Cardiac septum (tissue), 1 donor: ENCODE measurements around the gene HLA-DRB1. TPM values are rescaled to one million over a fixed set of nuclear protein-coding genes. Genes with fewer than 3 reads are reported as not detected.
"Not testable (repeated sequence)": the region's sequence is repeated elsewhere in the genome, so short reads cannot be mapped to it uniquely, and the experiment has no call there.

Source experiments
- DNase-seq: peaks from one replicate; pipeline ENCODE4 v3.0.0-alpha.2; 2020; ENCODE audit warnings: low spot score
- intact Hi-C: fragments of 100-400 bp; cut with DNase I; formaldehyde crosslinking; loops from one replicate; pipeline ENCODE4 v1.14.0; 2022
- total RNA-seq: library from RNA; stranded (reverse); fragmentation: NEBNext Ultra II Directional; extraction: Animal tissue kit (Norgen Biotek cat#: 25700); gene quantifications from one replicate; pipeline ENCODE4 v1.2.1, GENCODE V29; 2021
- donor health status: DM: no; HTN: no; CAD: no.

Gene HLA-DRB1
- total RNA-seq, 1 donor from 2014 or later: 27.6 TPM

DNA sequence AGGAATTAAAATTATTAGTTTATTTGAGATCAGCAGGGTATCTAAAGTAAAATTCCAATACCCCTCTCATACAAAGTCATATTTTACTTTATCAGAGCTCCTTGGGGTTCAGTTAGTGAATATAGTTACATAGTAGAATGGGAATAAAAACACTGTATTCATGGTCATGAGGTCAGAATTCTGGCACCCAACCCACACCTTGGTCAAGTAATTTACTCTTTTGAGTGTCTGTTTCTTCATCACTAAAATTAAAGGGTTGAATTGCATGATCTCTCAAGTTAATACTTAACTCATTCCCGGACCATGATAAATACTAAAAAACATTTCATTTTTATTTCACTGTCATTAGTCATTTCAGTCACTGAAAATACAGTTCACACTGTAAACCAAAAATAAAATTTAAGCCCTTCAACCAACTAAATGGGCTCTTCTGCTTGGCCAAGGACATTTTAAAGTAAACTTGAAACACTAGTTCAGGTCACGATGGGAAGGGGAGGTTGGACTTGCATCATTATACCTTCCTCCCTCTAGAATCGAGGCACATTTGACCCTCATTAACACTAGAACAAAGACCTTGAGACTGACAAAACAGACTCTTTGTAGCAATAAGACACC is 21.1 kb upstream of the HLA-DRB1 start:
- intact Hi-C loops: no loop called here
- no peak for DNase-seq

- intact Hi-C loops: no loop called here
- no peak for DNase-seq
These were observed 20.3 kb upstream of the HLA-DRB1 start for GRCh38 chr6:32609731-32610640.

DNA sequence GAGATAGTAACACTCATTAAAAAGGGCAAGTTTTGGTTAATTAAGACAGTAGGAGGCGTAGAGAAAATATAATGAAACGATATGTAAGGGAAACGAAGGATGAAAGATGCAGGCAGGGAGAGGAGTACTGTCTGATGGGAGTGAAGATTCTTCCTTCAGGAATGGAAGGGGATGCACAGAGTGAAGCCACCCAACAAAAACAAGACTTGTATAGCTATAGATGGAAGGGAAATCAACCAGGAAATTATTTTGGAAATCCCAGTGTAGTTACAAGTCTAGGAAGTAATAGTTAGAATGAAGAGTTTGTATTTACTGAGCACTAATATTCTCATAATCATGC is 19.7 kb upstream of the HLA-DRB1 start:
- no peak for DNase-seq
- intact Hi-C loops: no loop called here

- no peak for DNase-seq
- intact Hi-C loops: no loop called here
These were observed 18.7 kb upstream of the HLA-DRB1 start for GRCh38 chr6:32608362-32608761.

DNA sequence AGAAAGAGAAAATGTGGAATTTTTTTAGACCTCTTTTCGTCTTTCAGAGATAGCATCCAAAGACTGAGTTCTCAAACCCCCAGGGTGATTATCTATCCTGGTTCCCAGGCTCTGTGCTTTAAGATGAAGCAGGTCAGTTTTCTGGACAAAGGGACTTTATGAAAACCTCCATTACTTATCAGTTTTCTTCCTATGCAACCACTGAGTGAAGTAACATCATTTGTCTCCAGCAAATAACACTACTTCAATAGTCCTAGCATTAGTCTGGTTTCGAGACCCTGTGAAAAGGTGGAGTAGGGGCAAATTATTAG is 18.3 kb upstream of the HLA-DRB1 start:
- intact Hi-C loops: no loop called here

DNA sequence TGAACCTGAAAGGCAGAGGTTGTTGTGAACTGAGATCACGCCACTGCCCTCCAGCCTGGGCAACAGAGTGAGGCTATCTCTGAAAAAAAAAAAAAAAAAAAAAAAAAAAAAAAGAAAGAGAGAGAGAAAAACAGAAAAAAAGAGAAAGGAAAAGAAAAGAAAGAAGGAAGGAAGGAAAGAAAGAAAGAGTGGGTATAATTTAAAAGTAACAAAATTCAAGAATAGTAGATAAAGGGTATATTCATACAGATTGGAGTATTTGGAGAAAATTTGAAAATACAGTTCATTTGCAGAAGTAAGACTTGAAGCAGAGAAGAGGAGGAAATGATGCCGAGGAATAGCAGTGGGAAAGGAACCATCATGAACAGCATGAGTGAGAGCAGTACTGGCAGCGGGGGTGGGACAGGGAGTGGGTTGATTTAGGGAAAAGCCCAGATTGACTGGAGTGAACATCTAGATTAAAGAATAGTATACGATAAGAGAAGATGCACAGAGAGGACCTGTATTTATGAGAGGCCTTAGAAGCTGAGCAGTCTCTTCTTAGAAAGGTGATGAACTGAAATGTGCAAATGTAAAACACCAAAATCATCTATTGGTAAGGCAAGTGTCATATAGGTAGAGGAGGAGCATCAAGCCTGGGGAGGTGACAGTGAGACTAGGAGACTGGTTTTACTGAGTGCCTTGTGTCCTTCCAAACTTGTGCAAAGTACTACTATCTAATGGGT is 17.8 kb upstream of the HLA-DRB1 start:
- DNase-seq: no peak
- intact Hi-C loops: no loop called here

More for the DNA sequence above, 18.3 kb upstream of the HLA-DRB1 start:
- no peak for DNase-seq

GRCh38 chr6:32604434-32604877 is 14.8 kb upstream of the HLA-DRB1 start:
- DNase-seq: no peak
- intact Hi-C loops: no loop called here

DNA sequence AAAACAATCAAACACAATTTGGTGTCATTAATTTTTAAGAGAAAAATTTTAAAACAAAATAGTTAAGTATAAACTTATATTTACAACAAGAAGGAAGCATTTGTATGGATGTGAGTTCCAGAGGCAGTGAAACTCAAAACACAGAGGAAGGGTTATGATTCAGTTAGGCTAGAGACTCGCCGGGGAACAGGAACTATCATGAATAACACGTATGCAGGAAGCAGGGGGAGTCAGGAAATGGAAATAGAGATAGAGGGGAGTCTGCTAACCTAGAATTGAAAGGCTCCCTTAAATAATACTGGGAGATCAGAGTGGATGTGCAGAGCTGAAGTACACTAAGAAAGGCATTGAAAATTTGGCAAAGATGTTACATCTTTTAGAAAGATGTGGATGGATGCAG is 14.2 kb upstream of the HLA-DRB1 start:
- DNase-seq: no peak
- intact Hi-C loops: no loop called here

GRCh38 chr6:32603222-32603621 is 13.6 kb upstream of the HLA-DRB1 start:
- no peak for DNase-seq
- intact Hi-C loops: no loop called here

- intact Hi-C loops: no loop called here
- no peak for DNase-seq
These were observed 12.7 kb upstream of the HLA-DRB1 start for GRCh38 chr6:32602383-32602782.

GRCh38 chr6:32597024-32597423 is 7.4 kb upstream of the HLA-DRB1 start:
- intact Hi-C loops: no loop called here
- DNase-seq: no peak

DNA sequence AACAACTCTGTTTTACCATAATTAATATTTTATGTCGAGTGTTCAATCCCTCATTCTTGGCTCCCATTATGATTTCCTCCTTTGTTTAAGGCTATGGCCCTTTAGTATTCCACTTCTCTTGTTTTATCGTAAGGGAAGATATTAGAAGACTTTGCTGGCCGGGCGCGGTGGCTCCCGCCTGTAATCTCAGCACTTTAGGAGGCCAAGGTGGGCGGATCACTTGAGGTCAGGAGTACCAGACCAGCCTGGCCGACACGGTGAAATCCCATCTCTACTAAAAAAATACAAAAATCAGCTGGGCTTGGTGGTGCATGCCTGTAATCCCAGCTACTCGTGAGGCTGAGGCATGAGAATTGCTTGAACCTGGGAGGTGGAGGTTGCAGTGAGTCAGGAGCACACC is 1.1 kb upstream of the HLA-DRB1 start:
- DNase-seq, intact Hi-C loops: not testable (repeated sequence)

DNA sequence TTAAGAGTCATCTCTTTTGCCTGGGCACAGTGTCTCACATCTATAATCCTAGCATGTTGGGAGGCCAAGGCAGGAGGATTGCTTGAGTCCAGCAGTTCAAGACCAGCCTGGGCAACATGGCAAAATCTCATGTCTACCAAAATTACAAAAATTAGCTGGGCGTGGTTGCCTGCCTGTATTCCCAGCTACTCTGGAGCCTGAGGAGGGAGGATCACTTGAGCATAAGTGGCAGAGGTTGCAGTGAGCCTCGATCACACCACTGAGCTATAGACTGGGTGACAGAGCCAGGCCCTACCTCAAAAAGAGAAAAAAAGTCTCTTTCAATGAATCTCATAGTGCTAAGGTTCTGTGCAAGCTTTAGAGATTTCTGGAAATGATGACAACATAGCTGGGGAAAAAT is 1.5 kb downstream of the HLA-DRB1 start:
- no peak for DNase-seq
- intact Hi-C loops: no loop called here

DNA sequence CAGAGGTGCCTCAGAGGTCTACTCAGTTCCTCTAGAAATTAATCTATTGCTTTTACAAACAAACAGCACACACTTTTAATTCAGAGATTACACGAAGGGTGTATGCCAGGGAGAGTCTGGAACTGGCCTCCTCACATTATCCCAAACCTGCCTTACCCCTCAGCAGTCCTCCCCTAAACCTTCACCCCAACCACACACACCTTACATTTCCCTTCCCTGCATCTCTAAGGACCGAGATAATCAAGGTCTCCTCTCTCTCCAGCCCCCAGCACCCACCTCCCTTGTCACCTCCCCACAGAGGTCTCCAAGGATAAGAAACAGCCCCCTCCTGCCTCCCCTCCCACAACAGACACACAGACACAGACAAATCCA is 6.1 kb downstream of the HLA-DRB1 start:
- no peak for DNase-seq
- intact Hi-C loops: no loop called here

DNA sequence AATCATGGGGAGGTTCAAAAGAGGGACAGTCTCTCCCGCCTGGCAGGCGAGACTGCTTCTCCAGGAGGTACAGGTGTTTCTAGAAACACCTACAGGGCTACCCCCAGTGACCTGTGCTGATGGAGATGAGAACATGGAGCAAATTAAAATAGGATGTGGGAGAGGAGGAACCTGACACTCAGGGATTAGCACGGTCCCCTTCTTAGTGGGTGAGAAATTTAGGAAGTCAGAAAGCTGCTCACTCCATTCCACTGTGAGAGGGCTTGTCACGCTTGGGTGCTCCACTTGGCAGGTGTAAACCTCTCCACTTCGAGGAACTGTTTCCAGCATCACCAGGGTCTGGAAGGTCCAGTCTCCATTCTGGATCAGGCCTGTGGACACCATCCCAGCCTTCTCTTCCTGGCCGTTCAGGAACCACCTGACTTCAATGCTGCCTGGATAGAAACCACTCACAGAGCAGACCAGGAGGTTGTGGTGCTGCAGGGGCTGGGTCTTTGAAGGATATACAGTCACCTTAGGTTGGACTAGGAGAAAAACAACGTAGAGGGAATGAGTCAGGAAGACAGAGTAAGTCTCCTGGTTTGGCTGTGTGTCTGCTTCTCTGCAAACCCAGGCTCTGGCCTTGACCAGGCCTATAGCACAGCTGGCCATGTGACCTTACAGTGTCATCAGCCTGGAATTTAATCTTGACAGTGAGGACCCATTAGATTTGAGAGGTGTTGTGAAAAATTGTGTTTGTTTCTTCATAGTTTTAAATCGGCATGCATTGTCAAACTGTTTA is 8.1 kb downstream of the HLA-DRB1 start:
- DNase-seq: no peak
- intact Hi-C loops: no loop called here

GRCh38 chr6:32580593-32580992 is 9.1 kb downstream of the HLA-DRB1 start:
- no peak for DNase-seq
- intact Hi-C loops: no loop called here

- no peak for DNase-seq
- intact Hi-C loops: no loop called here
These were observed 10.7 kb downstream of the HLA-DRB1 start for GRCh38 chr6:32578962-32579361.

GRCh38 chr6:32577493-32577892 is 12.2 kb downstream of the HLA-DRB1 start:
- intact Hi-C loops, DNase-seq: not testable (repeated sequence)

GRCh38 chr6:32576250-32576649 is 13.4 kb downstream of the HLA-DRB1 start:
- DNase-seq: no peak
- intact Hi-C loops: no loop called here

GRCh38 chr6:32570363-32570905 is 19.2 kb downstream of the HLA-DRB1 start:
- intact Hi-C loops: no loop called here
- DNase-seq: no peak
